WTC11 (cell line): ENCODE results near the gene SYT5.

Source experiments
- ATF2 ChIP-seq: sonication (generic); formaldehyde crosslinking; IDR thresholded peaks from 2 replicates; pipeline ENCODE4 v1.8.1; 2022; ENCODE audit warnings: low read depth, missing genetic modification reagents, borderline replicate concordance
- HMGA2 ChIP-seq: fragments of 250-450 bp; sonication (Bioruptor Pico); IDR thresholded peaks from 2 replicates; pipeline ENCODE4 v1.4.0; 2021; ENCODE audit warnings: mild to moderate bottlenecking, moderate library complexity
- MLX ChIP-seq: sonication (generic); formaldehyde crosslinking; IDR thresholded peaks from 2 replicates; pipeline ENCODE4 v1.8.1; 2023; ENCODE audit warnings: mild to moderate bottlenecking, missing genetic modification reagents, moderate library complexity
- ZNF416 ChIP-seq: fragments of 250-450 bp; sonication (Bioruptor Pico); IDR thresholded peaks from 2 replicates; pipeline ENCODE4 v1.9.0; 2021; ENCODE audit warnings: mild to moderate bottlenecking, inconsistent platforms
- TF ChIP-seq, protein P1 (sequence below): sonication (generic); formaldehyde crosslinking; IDR thresholded peaks from 2 replicates; pipeline ENCODE4 v1.8.0; 2022; ENCODE audit warnings: mild to moderate bottlenecking, missing genetic modification reagents
- TF ChIP-seq, protein P2 (sequence below): fragments of 200-600 bp; IDR thresholded peaks from 2 replicates; pipeline ENCODE4 v1.8.0; 2022; ENCODE audit warnings: antibody characterized with exemption

- TF ChIP-seq, protein P1, sequence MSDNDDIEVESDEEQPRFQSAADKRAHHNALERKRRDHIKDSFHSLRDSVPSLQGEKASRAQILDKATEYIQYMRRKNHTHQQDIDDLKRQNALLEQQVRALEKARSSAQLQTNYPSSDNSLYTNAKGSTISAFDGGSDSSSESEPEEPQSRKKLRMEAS (CRISPR knock-in tag), result no peak
- TF ChIP-seq ZNF416 (CRISPR knock-in tag) (no peak), HMGA2 (CRISPR knock-in tag) (no peak), MLX (CRISPR knock-in tag) (no peak), ATF2 (CRISPR knock-in tag) (no peak)
- TF ChIP-seq, protein P2, sequence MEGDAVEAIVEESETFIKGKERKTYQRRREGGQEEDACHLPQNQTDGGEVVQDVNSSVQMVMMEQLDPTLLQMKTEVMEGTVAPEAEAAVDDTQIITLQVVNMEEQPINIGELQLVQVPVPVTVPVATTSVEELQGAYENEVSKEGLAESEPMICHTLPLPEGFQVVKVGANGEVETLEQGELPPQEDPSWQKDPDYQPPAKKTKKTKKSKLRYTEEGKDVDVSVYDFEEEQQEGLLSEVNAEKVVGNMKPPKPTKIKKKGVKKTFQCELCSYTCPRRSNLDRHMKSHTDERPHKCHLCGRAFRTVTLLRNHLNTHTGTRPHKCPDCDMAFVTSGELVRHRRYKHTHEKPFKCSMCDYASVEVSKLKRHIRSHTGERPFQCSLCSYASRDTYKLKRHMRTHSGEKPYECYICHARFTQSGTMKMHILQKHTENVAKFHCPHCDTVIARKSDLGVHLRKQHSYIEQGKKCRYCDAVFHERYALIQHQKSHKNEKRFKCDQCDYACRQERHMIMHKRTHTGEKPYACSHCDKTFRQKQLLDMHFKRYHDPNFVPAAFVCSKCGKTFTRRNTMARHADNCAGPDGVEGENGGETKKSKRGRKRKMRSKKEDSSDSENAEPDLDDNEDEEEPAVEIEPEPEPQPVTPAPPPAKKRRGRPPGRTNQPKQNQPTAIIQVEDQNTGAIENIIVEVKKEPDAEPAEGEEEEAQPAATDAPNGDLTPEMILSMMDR, result no peak
Measured at GRCh38 chr19:55186080-55186479, 6.0 kb upstream of the SYT5 start.
